Measurements from ENCODE around the gene GPR45.

DNA sequence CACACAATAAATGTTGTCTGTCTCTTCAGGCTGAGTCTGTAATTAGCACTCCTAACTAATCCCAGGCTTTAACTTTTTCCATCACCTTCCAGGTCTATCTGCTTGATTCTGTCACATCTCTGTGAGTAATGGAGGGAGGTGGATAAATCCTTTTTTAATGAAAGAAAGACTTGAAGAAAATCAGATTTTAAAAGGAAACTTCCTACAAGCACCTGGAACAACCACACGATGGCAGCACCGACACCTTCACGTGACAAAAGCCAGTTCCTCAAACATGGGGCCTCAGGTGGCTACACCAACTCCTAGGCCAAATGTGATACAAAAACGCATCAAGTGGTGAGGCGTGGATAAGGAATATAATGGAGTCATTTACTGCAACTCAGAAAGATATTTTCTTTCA is 46.1 kb downstream of the GPR45 start:
- TF ChIP-seq EZH2 (IDR thresholded peaks at IDR 0.05) (no peak), POLR2AphosphoS5 (IDR thresholded peaks at IDR 0.05; ENCODE audit: borderline replicate concordance, low read depth, low read length) (no peak)

Measured in SK-N-MC (cell line).